ENCODE results near the gene WWTR1. TPM values are rescaled to one million over a fixed set of nuclear protein-coding genes. Genes with fewer than 3 reads are reported as not detected.

The WWTR1 gene
- total RNA-seq, 1 experiment from 2014 or later: 73.5 TPM

DNA sequence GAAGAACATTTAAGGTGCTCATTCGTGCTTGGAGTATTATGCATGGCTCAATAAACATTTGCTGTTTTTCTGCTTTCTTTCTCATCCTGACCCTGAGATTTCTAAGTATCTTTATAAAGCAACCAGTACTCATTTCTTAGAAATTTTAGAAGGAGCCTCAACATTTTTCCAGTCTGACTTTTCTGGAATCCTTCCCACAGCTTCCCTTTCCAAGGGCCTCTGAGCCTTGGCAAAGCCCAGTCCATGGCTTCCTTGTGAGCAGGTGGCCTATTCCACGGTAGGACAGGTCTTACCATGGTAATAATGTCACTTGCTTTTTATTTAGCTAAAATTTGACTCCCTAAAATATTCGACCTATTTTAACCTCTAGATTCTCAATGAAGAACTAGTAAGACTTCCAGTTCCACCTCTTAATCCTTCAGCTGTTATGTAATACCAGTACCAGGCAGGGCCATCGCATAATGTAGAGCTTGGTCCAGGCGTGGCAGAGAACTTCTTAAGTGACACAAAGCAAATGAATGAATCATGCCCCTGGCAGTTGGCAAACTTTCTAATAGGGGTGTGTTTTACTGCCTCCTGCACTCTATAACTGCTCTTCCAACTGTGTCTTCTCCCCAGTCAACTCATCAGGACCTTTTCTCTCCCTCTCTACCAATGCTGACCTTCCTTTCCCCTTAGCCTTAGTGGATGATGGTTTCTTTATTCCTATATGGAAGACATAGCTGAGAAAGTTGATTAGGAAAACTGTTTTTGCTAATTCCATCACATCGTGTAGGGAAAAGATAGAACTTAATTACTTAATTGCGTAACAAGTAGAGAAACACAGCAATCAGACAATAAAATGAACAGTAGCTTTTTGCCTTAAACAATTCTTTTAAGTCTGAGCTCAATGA is 184.2 kb downstream of the WWTR1 start:
- peak; percentile 98 for DNase-seq (ENCODE audit: low read depth)

DNA sequence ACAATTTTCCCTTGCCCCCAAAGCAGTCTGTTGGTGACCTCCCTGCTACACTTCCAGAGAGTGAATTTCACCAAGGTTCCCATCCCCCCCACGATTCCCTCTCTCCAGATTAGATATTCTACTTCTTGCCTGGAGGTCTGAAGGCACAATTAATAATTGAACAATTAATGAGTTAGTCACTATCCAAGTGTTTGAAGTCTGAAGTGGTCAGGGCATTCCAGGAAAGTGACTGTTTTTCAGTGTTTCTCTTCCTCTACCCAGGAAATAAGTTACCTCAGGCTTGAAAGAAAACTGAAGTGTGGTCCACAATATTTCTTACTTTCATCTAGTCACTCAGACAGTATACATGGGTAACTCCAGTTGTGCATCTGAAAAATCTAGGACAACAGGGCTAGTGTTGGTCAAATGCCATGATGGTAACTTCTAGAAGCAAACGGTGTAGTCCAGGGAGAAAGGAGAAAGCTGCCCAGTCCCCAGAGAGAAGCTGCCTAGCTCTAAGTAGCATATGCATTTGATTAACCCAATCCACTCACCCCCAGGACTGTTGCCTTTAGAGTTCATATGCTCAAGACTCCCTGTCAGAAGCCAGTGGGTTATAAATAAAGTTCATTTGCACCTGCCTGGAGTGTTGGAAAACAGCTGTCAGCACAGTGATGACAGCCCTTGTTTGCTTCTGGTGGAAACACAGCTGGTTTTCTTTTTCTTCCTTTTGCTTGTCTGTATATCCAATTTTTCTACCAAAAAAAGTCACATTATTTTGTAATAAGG is 185.6 kb downstream of the WWTR1 start:
- DNase-seq (ENCODE audit: low read depth): peak; percentile 96

DNA sequence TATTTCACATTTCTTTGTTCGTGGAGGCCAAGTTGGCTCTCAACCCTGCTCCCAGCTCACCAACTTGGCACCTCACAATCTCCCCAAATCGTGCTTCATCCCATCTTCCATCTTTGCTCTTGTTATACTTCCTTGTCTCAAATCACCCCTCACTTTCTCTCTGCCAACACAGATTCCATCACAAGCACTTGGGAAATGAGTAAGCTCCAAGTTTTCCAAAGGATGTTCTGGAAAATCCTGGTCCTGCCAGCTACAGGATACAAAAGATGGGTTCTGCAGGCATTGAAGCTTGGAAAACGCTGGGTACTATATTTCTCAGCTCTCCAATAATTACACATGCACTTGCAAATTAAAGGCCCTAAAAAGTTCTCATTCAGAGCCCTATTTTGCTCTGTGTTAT is 187.4 kb downstream of the WWTR1 start:
- no peak for DNase-seq (ENCODE audit: low read depth)

DNA sequence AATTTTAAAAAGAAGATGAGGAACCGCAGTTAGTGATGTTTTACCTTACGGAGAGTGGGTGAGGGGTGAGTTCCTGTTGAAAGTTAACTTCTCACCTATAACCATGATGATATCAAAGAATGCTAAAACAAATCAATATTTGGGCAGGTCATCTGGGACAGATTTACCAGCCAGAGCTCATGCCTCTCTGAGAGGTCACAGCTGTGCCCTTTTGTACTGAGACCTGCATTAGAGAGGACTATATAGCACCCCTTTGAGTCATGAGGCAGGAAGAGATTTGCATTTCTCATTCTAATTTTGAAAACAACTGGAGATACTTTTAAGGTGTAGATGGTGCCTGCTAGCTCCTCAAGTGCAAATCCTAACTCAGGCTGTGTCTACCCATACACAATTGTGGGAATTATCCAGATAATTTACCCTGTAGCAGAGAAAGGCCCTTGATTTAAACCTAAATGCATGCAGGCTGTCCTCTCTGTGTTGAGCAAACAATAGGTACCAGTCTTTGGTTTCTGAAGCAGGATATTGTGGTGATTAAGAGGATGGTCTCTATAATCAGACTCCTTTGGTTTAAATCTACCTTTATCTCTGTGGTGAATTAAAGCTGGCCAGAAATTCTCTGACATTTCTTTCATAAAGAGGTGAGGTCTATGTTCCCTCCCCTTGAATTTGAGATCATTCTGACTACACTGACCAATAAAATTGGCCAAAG is 189.2 kb downstream of the WWTR1 start:
- DNase-seq (ENCODE audit: low read depth): peak; percentile 78

Other genes with a start within 250 kb of the WWTR1 start
- 0.17 and 0.96 TPM in 2 replicates for gene TM4SF4, start 183.3 kb downstream of the WWTR1 start, total RNA-seq (2014; rRNA removed)
- gene COMMD2, start 94.5 kb upstream of the WWTR1 start, total RNA-seq (2014; rRNA removed): 24.6 and 38.8 TPM in 2 replicates
- 0.06 TPM in 1 of 2 replicates, not detected in the other for gene ANKUB1, start 134.5 kb upstream of the WWTR1 start, total RNA-seq (2014; rRNA removed)
- 24.2 and 25.4 TPM in 2 replicates for gene RNF13, start 155.2 kb upstream of the WWTR1 start, total RNA-seq (2014; rRNA removed)

Data from LHCN-M2 (cell line).